Fibroblast of mammary gland (primary cell): ENCODE results near the gene EFR3B.
"Not testable (repeated sequence)": the region's sequence is repeated elsewhere in the genome, so short reads cannot be mapped to it uniquely, and the experiment has no call there.

Experiments used
- DNase-seq: peaks from one replicate; pipeline ENCODE4 v3.0.0-alpha.2; 2010; ENCODE audit warnings: low read depth
- H3K4me3 ChIP-seq: 2 replicates; pipeline ENCODE4 v1.5.1; 2011; ENCODE audit warnings: low read depth, mild to moderate bottlenecking, low read length, moderate library complexity; ENCODE audit not compliant: control insufficient read depth
- TF ChIP-seq, protein P1 (sequence below): conservative IDR thresholded peaks from 2 replicates; pipeline ENCODE4 v1.5.1; 2011; ENCODE audit warnings: low read depth, low read length, inconsistent platforms; ENCODE audit not compliant: control insufficient read depth, insufficient read depth

EFR3B gene

DNA sequence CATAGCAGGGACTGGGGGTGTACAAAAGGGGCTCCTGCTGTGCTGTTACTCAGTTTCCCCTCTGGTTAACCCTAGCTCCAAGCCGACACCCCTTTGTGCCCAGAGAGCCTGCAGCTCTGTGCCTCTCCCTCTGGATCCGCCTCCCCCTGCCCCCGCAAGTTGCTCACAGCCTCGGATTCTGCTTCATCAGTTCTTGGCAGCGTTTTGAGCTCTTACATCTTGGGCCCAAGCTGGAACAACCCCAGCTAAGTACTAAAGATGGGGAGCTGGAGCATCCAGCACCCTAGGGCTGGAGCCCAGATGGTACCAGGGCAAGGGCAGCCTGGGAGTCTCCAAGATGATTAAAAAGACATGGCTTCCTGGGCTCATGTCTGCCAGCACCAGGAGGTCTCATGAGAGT lies 85.8 kb downstream of the EFR3B start:
- H3K4me3 ChIP-seq = no peak overlapping the region
- peak; percentile 81 for DNase-seq
- TF ChIP-seq, protein P1, sequence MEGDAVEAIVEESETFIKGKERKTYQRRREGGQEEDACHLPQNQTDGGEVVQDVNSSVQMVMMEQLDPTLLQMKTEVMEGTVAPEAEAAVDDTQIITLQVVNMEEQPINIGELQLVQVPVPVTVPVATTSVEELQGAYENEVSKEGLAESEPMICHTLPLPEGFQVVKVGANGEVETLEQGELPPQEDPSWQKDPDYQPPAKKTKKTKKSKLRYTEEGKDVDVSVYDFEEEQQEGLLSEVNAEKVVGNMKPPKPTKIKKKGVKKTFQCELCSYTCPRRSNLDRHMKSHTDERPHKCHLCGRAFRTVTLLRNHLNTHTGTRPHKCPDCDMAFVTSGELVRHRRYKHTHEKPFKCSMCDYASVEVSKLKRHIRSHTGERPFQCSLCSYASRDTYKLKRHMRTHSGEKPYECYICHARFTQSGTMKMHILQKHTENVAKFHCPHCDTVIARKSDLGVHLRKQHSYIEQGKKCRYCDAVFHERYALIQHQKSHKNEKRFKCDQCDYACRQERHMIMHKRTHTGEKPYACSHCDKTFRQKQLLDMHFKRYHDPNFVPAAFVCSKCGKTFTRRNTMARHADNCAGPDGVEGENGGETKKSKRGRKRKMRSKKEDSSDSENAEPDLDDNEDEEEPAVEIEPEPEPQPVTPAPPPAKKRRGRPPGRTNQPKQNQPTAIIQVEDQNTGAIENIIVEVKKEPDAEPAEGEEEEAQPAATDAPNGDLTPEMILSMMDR = no peak

DNA sequence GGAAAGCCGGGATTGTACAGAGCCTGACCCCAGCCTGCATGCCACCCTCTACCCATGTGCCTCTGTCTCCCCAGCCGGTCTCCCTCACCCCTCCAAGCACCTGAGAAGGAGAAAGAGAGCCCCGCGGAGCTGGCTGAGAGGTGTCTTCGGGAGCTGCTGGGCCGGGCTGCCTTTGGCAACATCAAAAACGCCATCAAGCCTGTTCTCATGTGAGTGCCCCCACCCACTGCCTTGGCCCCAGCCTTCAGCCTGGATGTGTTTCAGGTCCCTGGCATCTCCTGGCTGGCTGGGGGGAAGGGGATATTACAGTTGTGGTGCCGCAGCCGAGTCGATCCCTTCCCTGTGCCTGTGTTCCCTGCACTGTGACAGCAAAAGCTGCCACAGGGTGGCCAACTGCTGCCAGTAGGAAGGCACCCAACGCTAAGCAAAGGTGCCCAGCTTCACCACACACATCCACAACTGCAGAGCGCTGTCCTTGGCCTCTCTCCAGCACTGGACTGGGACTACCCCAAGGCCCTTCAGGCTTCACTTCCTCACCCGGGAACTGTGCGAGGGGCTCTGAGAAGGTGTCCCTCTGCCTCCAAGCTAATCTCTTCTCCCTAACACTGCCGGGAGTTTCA lies 88.1 kb downstream of the EFR3B start:
- H3K4me3 ChIP-seq = no peak overlapping the region
- TF ChIP-seq, protein P1 = no peak
- DNase-seq = no peak

GRCh38 chr2:25131253-25131566 lies 89.3 kb downstream of the EFR3B start:
- H3K4me3 ChIP-seq = no peak overlapping the region
- TF ChIP-seq, protein P1 = no peak
- no peak for DNase-seq

- H3K4me3 ChIP-seq = no peak overlapping the region
- peak; percentile 16 for DNase-seq
- TF ChIP-seq, protein P1 = no peak
Observed at GRCh38 chr2:25131567-25132298, 89.9 kb downstream of the EFR3B start.

- H3K4me3 ChIP-seq = no peak overlapping the region
- DNase-seq = no peak
- TF ChIP-seq, protein P1 = no peak
Observed at GRCh38 chr2:25132299-25132635, 90.4 kb downstream of the EFR3B start.

DNA sequence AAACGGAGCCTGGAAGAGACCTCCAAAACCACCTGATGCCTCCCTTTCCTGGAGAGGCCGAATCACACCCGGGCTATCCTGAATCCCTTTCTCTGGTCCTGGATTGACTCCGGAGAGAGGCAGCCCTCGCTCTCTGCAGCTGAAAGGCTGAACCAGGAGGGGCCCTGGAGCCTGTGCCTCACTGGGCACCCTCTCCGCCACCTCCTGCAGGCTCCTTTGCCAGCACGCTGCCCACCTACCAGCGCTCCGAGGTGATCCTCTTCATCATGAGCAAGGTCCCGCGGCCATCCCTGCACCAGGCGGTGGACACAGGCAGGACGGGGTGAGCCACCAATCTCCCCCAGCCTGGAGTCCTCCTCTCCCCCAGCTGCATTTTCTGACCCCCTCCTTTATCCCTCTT lies 90.8 kb downstream of the EFR3B start:
- TF ChIP-seq, protein P1 = no peak
- DNase-seq = no peak
- no peak overlapping the region for H3K4me3 ChIP-seq

GRCh38 chr2:25140535-25140934 lies 98.7 kb downstream of the EFR3B start:
- DNase-seq, H3K4me3 ChIP-seq: not testable (repeated sequence)
